ENCODE results near the gene RAE1. TPM values are rescaled to one million over a fixed set of nuclear protein-coding genes. Genes with fewer than 3 reads are reported as not detected.
A peak's percentile ranks its signal among the peaks of the same experiment; 100 is the strongest.

Gene RAE1
- total and polyA plus RNA-seq, 9 donors: 19.9 to 30.5 (median 24.9) TPM

DNA sequence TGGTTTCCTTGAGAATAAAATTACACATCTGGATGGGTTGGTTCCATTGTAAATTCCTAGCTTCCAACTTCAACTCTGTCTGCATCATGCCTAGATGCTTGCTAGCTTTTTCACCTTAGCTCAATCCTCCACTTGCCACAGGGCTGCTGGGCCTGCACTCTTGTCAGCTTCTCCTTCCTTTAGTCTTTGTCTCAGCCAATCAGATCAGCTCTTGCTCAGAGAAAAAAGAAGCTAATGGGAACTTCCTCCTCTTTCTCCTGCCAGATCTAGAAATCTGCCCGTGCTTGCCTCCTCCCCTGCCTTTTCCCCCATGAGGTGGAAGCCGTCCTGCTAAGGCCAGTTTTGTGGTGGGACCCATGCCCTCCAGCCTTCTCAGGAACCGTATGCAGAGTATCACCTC is 18.5 kb downstream of the RAE1 start:
- Histone ChIP-seq H3K4me1 (ENCODE audit: control insufficient read depth, insufficient read depth, low read length) (no peaks in the 10 kb centered on the region), H3K36me3 (ENCODE audit: control insufficient read depth, insufficient read depth, low read length) (peaks cover 83% of the 10 kb centered on the region), H3K4me3 (ENCODE audit: low read length) (no peak overlapping the region), H3K27ac (ENCODE audit: low read length) (no peak overlapping the region), H3K9me3 (replicated peaks; ENCODE audit: control insufficient read depth, low read depth, low read length) (no peaks in the 10 kb centered on the region), H3K27me3 (ENCODE audit: control insufficient read depth, insufficient read depth, low read length) (no peaks in the 10 kb centered on the region)
- DNase-seq: no peak
- 70% methylated on average over 3 of the region's 3 CpGs for WGBS (ENCODE audit: insufficient coverage)

- Histone ChIP-seq H3K36me3 (ENCODE audit: control insufficient read depth, insufficient read depth, low read length) (peaks cover 91% of the 10 kb centered on the region), H3K9me3 (replicated peaks; ENCODE audit: control insufficient read depth, low read depth, low read length) (no peaks in the 10 kb centered on the region)
- 95% methylated on average over 8 of the region's 9 CpGs for WGBS (ENCODE audit: insufficient coverage)
Measured at GRCh38 chr20:57370316-57370715, 19.3 kb downstream of the RAE1 start.

GRCh38 chr20:57371363-57371762 is 20.3 kb downstream of the RAE1 start:
- Histone ChIP-seq H3K27me3 (ENCODE audit: control insufficient read depth, insufficient read depth, low read length) (no peaks in the 10 kb centered on the region), H3K9me3 (replicated peaks; ENCODE audit: control insufficient read depth, low read depth, low read length) (no peaks in the 10 kb centered on the region), H3K36me3 (ENCODE audit: control insufficient read depth, insufficient read depth, low read length) (peaks cover 93% of the 10 kb centered on the region), H3K4me1 (ENCODE audit: control insufficient read depth, insufficient read depth, low read length) (no peaks in the 10 kb centered on the region), H3K4me3 (ENCODE audit: low read length) (no peak overlapping the region), H3K27ac (ENCODE audit: low read length) (no peak overlapping the region)
- no peak for DNase-seq
- WGBS (ENCODE audit: insufficient coverage): 100% methylated on average over 1 of the region's 4 CpGs

More at GRCh38 chr20:57370316-57370715, 19.3 kb downstream of the RAE1 start:
- Histone ChIP-seq H3K27ac (ENCODE audit: low read length) (no peak overlapping the region), H3K4me3 (ENCODE audit: low read length) (no peak overlapping the region), H3K4me1 (ENCODE audit: control insufficient read depth, insufficient read depth, low read length) (no peaks in the 10 kb centered on the region), H3K27me3 (ENCODE audit: control insufficient read depth, insufficient read depth, low read length) (no peaks in the 10 kb centered on the region)
- DNase-seq: no peak

GRCh38 chr20:57372157-57372556 is 21.1 kb downstream of the RAE1 start:
- H3K4me3 ChIP-seq (ENCODE audit: low read length): no peak overlapping the region
- WGBS (ENCODE audit: insufficient coverage): 81% methylated on average over 9 of the region's 9 CpGs
- peaks cover 88% of the 10 kb centered on the region for H3K36me3 ChIP-seq (ENCODE audit: control insufficient read depth, insufficient read depth, low read length)
- H3K9me3 ChIP-seq (replicated peaks; ENCODE audit: control insufficient read depth, low read depth, low read length): no peaks in the 10 kb centered on the region
- no peaks in the 10 kb centered on the region for H3K27me3 ChIP-seq (ENCODE audit: control insufficient read depth, insufficient read depth, low read length)
- no peak overlapping the region for H3K27ac ChIP-seq (ENCODE audit: low read length)
- no peak for DNase-seq
- no peaks in the 10 kb centered on the region for H3K4me1 ChIP-seq (ENCODE audit: control insufficient read depth, insufficient read depth, low read length)

DNA sequence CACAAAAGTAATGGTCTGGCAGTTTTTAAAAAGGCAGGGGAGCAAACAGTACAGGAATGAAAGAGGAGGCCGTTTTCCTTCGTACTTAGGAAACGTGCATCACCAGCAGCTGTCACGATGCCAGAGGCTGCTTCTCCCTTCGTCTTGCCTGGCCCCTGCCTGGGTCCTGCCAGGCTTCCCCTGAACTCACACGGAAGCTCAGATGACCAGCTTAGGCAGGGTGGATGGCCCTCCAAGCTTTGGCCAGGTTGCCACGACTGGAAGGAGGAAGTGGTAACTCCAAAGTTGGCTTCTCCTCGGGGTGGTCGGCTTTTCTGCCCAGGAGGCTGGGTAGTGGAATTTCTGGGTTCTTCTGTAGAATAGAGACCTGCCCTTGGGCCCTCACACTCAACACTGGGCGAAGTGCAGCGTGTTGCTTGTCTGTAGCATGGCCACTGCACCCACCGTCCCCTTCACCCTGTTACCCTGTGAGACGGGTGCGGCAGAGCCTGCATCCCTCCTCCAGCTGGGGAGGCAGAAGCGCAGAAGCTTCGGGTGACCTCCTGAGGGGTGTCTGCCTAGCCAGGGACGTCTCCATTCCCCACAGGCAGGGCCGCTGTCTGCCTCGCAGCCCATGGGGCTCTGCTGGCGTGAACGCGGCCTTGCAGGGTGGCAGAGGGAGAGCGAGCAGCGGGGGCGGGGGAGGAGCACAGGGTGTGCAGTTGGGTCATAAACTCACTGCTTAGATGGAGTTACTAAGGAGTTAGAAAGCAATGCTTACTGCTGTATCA is 21.7 kb downstream of the RAE1 start:
- WGBS (ENCODE audit: insufficient coverage): 87% methylated on average over 18 of the region's 25 CpGs

DNA sequence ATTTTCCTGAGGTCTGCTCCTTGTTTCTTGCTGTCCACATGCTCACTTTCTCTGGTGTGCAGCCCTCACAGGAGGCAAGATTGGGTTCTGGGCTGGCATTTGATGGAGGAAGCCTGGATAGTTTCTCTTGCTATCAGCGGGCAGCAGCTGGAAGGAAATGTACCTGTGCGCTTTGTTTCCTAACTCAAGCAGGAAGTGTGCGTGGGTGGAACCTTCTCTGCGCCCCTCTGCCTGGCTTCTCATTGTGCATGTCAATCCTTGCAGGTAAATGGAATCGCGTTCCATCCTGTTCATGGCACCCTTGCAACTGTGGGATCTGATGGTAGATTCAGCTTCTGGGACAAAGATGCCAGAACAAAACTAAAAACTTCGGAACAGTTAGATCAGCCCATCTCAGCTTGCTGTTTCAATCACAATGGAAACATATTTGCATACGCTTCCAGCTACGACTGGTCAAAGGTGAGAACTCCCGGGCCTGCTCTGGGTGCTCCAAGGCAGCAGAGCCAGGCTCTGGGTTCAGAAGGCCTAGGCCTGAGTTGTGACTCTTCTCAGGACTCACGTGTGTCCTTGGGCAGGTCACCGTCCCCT is 23.4 kb downstream of the RAE1 start:
- no peak overlapping the region for H3K4me3 ChIP-seq (ENCODE audit: low read length)
- 76% methylated on average over 12 of the region's 12 CpGs for WGBS (ENCODE audit: insufficient coverage)
- H3K27ac ChIP-seq (ENCODE audit: low read length): no peak overlapping the region

More for the DNA sequence above, 21.7 kb downstream of the RAE1 start:
- no peaks in the 10 kb centered on the region for H3K4me1 ChIP-seq (ENCODE audit: control insufficient read depth, insufficient read depth, low read length)
- H3K4me3 ChIP-seq (ENCODE audit: low read length): no peak overlapping the region
- no peaks in the 10 kb centered on the region for H3K9me3 ChIP-seq (replicated peaks; ENCODE audit: control insufficient read depth, low read depth, low read length)
- no peaks in the 10 kb centered on the region for H3K27me3 ChIP-seq (ENCODE audit: control insufficient read depth, insufficient read depth, low read length)
- DNase-seq: no peak
- H3K36me3 ChIP-seq (ENCODE audit: control insufficient read depth, insufficient read depth, low read length): peaks cover 88% of the 10 kb centered on the region
- no peak overlapping the region for H3K27ac ChIP-seq (ENCODE audit: low read length)

GRCh38 chr20:57374931-57375651 is 24.0 kb downstream of the RAE1 start:
- Histone ChIP-seq H3K27ac (ENCODE audit: low read length) (no peak overlapping the region), H3K36me3 (ENCODE audit: control insufficient read depth, insufficient read depth, low read length) (peaks cover 83% of the 10 kb centered on the region), H3K9me3 (replicated peaks; ENCODE audit: control insufficient read depth, low read depth, low read length) (no peaks in the 10 kb centered on the region), H3K4me3 (ENCODE audit: low read length) (no peak overlapping the region), H3K27me3 (ENCODE audit: control insufficient read depth, insufficient read depth, low read length) (no peaks in the 10 kb centered on the region), H3K4me1 (ENCODE audit: control insufficient read depth, insufficient read depth, low read length) (no peaks in the 10 kb centered on the region)
- DNase-seq: peak; percentile 58
- 91% methylated on average over 11 of the region's 14 CpGs for WGBS (ENCODE audit: insufficient coverage)

More for the DNA sequence above, 23.4 kb downstream of the RAE1 start:
- peaks cover 86% of the 10 kb centered on the region for H3K36me3 ChIP-seq (ENCODE audit: control insufficient read depth, insufficient read depth, low read length)
- H3K9me3 ChIP-seq (replicated peaks; ENCODE audit: control insufficient read depth, low read depth, low read length): no peaks in the 10 kb centered on the region
- no peaks in the 10 kb centered on the region for H3K4me1 ChIP-seq (ENCODE audit: control insufficient read depth, insufficient read depth, low read length)
- H3K27me3 ChIP-seq (ENCODE audit: control insufficient read depth, insufficient read depth, low read length): no peaks in the 10 kb centered on the region
- no peak for DNase-seq

DNA sequence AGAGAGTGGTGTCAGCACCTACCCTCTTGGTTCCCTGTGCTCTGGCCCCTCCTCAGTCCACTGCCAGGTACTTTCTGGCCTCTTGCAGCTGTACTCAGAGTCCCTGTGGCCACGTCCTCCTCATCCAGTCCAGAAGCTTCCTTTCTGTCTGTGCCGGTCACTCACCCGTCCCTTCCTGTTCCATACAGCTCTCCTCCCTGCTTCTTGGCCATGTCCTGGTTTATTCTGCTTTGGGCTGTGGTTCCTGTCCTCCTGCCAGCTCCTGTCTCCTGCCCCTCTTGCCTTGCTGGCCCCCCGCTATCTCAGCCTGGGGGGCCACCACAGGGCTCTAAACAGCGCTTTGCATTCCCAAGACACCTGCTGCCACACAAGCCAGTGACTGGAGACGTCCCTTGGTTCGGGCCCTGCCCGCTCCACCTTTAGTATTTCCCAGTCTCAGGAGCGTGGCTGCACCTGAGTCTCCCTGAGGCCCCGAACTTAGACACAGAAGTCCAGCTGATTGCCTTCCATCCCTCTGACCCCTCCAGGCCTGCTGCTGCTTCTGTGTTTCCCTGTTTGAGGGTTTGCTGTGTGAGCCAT is 24.7 kb downstream of the RAE1 start:
- Histone ChIP-seq H3K27me3 (ENCODE audit: control insufficient read depth, insufficient read depth, low read length) (no peaks in the 10 kb centered on the region), H3K36me3 (ENCODE audit: control insufficient read depth, insufficient read depth, low read length) (peaks cover 83% of the 10 kb centered on the region), H3K4me1 (ENCODE audit: control insufficient read depth, insufficient read depth, low read length) (no peaks in the 10 kb centered on the region), H3K4me3 (ENCODE audit: low read length) (no peak overlapping the region), H3K9me3 (replicated peaks; ENCODE audit: control insufficient read depth, low read depth, low read length) (no peaks in the 10 kb centered on the region), H3K27ac (ENCODE audit: low read length) (no peak overlapping the region)
- 86% methylated on average over 9 of the region's 10 CpGs for WGBS (ENCODE audit: insufficient coverage)
- no peak for DNase-seq

GRCh38 chr20:57377350-57377749 is 26.3 kb downstream of the RAE1 start:
- 87% methylated on average over 10 of the region's 13 CpGs for WGBS (ENCODE audit: insufficient coverage)
- Histone ChIP-seq H3K27ac (ENCODE audit: low read length) (no peak overlapping the region), H3K27me3 (ENCODE audit: control insufficient read depth, insufficient read depth, low read length) (no peaks in the 10 kb centered on the region), H3K4me3 (ENCODE audit: low read length) (no peak overlapping the region), H3K9me3 (replicated peaks; ENCODE audit: control insufficient read depth, low read depth, low read length) (no peaks in the 10 kb centered on the region), H3K4me1 (ENCODE audit: control insufficient read depth, insufficient read depth, low read length) (no peaks in the 10 kb centered on the region), H3K36me3 (ENCODE audit: control insufficient read depth, insufficient read depth, low read length) (peaks cover 72% of the 10 kb centered on the region)
- no peak for DNase-seq

DNA sequence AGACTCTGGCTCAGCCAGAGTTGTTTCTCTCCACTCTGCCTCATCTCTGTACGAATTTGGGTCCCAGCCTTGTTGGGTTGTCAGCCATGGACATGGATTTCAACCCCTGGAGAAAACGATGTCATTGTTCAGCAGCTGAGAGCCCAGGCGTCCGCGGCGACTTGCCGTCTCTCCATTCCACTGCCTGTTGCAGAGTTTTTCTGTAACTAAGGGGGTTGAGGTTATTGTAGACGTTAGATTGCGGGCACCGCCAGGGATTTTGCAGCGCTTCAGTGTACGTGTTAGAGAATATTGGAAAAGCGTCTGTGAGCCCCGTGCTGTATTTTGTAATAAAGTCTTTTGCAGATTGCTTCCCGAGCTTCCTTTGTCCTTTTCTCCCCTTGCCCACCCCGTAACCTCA is 27.1 kb downstream of the RAE1 start:
- Histone ChIP-seq H3K4me3 (ENCODE audit: low read length) (no peak overlapping the region), H3K4me1 (ENCODE audit: control insufficient read depth, insufficient read depth, low read length) (no peaks in the 10 kb centered on the region), H3K9me3 (replicated peaks; ENCODE audit: control insufficient read depth, low read depth, low read length) (no peaks in the 10 kb centered on the region), H3K27ac (ENCODE audit: low read length) (no peak overlapping the region), H3K36me3 (ENCODE audit: control insufficient read depth, insufficient read depth, low read length) (peaks cover 65% of the 10 kb centered on the region), H3K27me3 (ENCODE audit: control insufficient read depth, insufficient read depth, low read length) (no peaks in the 10 kb centered on the region)
- DNase-seq: no peak
- 86% methylated on average over 13 of the region's 16 CpGs for WGBS (ENCODE audit: insufficient coverage)

Data from muscle of leg (tissue), 11 donors.